OCI-LY3 (cell line): ENCODE measurements around the gene KRTAP5-4.

ENCODE experiments used
- H2AFZ ChIP-seq: fragments of 200-600, 300-600 bp; shearing (Covaris generic); 2 replicates; pipeline ENCODE4 v1.6.0; 2014; ENCODE audit warnings: antibody characterized with exemption, low read depth, low read length
- H3K27ac ChIP-seq: fragments of 200-600, 300-600 bp; sonication (generic); 2 replicates; pipeline ENCODE4 v1.5.1; 2014; ENCODE audit warnings: mild to moderate bottlenecking, low read length, moderate library complexity, mixed read lengths
- H3K27me3 ChIP-seq: fragments of 200-600, 300-600 bp; sonication (generic); 2 replicates; pipeline ENCODE4 v1.6.1; 2014; ENCODE audit warnings: low read depth, low read length, mixed read lengths
- H3K36me3 ChIP-seq: fragments of 200-600, 300-600 bp; sonication (generic); replicated peaks from 2 replicates; pipeline ENCODE3; 2014; ENCODE audit warnings: low read depth, low read length, mixed read lengths
- H3K4me1 ChIP-seq: fragments of 300-600, 200-600 bp; sonication (generic); 2 replicates; pipeline ENCODE4 v1.6.1; 2014; ENCODE audit warnings: low read length, mixed read lengths
- H3K4me2 ChIP-seq: fragments of 200-600, 300-600 bp; sonication (generic); 2 replicates; pipeline ENCODE4 v1.6.1; 2014; ENCODE audit warnings: low read length, mixed read lengths
- H3K4me3 ChIP-seq: fragments of 300-600, 200-600 bp; sonication (generic); 2 replicates; pipeline ENCODE4 v1.5.1; 2014; ENCODE audit warnings: antibody characterized with exemption, mild to moderate bottlenecking, low read length, moderate library complexity
- H3K79me2 ChIP-seq: fragments of 300-600, 200-600 bp; shearing (Covaris generic); 2 replicates; pipeline ENCODE4 v1.6.1; 2014; ENCODE audit warnings: mild to moderate bottlenecking, low read length, mixed read lengths
- H3K9ac ChIP-seq: fragments of 300-600, 200-600 bp; shearing (Covaris generic); 2 replicates; pipeline ENCODE4 v1.6.0; 2014; ENCODE audit warnings: mild to moderate bottlenecking, low read length, moderate library complexity
- H3K9me3 ChIP-seq: fragments of 200-600, 300-600 bp; shearing (Covaris generic); 2 replicates; pipeline ENCODE4 v1.6.1; 2014; ENCODE audit warnings: low read length, mixed read lengths; ENCODE audit not compliant: insufficient read depth
- H4K20me1 ChIP-seq: fragments of 200-600, 300-600 bp; sonication (generic); 2 replicates; pipeline ENCODE4 v1.6.1; 2016; ENCODE audit warnings: low read length, mixed read lengths; ENCODE audit not compliant: insufficient read depth
- EZH2phosphoT487 ChIP-seq: fragments of 200-600 bp; shearing (Covaris generic); IDR thresholded peaks from 2 replicates; pipeline ENCODE4 v1.6.1; 2018; ENCODE audit warnings: antibody characterized with exemption, mixed run types, low read depth
- TF ChIP-seq, protein P1 (sequence below): fragments of 200-600, 300-600 bp; sonication (generic); IDR thresholded peaks from 2 replicates; pipeline ENCODE4 v1.5.1; 2014; ENCODE audit warnings: antibody characterized with exemption, low read length, low read depth

KRTAP5-4 gene

DNA sequence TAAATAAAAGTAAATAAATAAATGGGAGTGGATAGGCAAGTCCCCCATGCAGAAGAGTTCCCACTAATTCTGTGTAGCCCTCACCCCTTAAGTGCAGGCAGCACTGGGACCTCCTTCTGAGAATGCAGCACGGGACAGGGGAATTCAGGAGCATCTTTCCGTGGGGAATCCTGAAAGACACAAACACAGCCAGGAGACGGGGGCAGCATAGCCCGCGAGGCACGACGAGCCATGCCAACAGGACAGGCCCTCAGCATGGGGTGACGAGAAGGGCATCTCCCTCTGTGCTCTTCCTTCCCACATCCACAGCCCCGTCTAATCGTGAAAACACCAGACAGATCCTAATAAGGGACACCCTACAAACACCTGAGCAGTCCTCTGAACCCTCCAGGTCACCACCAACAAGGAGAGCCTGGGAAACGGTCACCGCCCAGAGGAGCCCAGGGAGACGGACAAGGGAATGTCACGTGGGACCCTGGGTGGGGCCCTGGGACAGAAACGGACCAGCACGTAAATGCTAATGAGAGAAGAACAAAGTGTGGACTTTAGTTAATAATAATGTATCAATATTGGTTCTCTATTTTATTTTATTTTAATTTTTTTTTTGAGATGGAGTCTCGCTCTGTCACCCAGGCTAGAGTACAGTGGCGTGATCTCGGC lies 14.5 kb upstream of the KRTAP5-4 start:
- Histone ChIP-seq H3K27ac (no peak overlapping the region), H3K4me2 (no peak overlapping the region), H3K4me3 (no peak overlapping the region), H3K27me3 (peaks cover 36% of the 10 kb centered on the region), H3K4me1 (no peaks in the 10 kb centered on the region), H3K79me2 (no peaks in the 10 kb centered on the region), H3K9me3 (no peaks in the 10 kb centered on the region), H4K20me1 (no peaks in the 10 kb centered on the region), H2AFZ (no peak overlapping the region), H3K9ac (no peak overlapping the region), H3K36me3 (no peaks in the 10 kb centered on the region)
- TF ChIP-seq EZH2phosphoT487: no peak
- TF ChIP-seq, protein P1, sequence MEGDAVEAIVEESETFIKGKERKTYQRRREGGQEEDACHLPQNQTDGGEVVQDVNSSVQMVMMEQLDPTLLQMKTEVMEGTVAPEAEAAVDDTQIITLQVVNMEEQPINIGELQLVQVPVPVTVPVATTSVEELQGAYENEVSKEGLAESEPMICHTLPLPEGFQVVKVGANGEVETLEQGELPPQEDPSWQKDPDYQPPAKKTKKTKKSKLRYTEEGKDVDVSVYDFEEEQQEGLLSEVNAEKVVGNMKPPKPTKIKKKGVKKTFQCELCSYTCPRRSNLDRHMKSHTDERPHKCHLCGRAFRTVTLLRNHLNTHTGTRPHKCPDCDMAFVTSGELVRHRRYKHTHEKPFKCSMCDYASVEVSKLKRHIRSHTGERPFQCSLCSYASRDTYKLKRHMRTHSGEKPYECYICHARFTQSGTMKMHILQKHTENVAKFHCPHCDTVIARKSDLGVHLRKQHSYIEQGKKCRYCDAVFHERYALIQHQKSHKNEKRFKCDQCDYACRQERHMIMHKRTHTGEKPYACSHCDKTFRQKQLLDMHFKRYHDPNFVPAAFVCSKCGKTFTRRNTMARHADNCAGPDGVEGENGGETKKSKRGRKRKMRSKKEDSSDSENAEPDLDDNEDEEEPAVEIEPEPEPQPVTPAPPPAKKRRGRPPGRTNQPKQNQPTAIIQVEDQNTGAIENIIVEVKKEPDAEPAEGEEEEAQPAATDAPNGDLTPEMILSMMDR: no peak

- H3K4me2 ChIP-seq: no peak overlapping the region
- H3K4me1 ChIP-seq: no peaks in the 10 kb centered on the region
- no peak overlapping the region for H3K4me3 ChIP-seq
- TF ChIP-seq EZH2phosphoT487: no peak
- TF ChIP-seq, protein P1: no peak
- H3K9me3 ChIP-seq: no peaks in the 10 kb centered on the region
- H3K79me2 ChIP-seq: no peaks in the 10 kb centered on the region
- no peaks in the 10 kb centered on the region for H3K36me3 ChIP-seq
- H2AFZ ChIP-seq: no peak overlapping the region
- no peaks in the 10 kb centered on the region for H4K20me1 ChIP-seq
- H3K9ac ChIP-seq: no peak overlapping the region
- peaks cover 43% of the 10 kb centered on the region for H3K27me3 ChIP-seq
- no peak overlapping the region for H3K27ac ChIP-seq
These were observed 11.9 kb upstream of the KRTAP5-4 start for GRCh38 chr11:1633864-1634263.

DNA sequence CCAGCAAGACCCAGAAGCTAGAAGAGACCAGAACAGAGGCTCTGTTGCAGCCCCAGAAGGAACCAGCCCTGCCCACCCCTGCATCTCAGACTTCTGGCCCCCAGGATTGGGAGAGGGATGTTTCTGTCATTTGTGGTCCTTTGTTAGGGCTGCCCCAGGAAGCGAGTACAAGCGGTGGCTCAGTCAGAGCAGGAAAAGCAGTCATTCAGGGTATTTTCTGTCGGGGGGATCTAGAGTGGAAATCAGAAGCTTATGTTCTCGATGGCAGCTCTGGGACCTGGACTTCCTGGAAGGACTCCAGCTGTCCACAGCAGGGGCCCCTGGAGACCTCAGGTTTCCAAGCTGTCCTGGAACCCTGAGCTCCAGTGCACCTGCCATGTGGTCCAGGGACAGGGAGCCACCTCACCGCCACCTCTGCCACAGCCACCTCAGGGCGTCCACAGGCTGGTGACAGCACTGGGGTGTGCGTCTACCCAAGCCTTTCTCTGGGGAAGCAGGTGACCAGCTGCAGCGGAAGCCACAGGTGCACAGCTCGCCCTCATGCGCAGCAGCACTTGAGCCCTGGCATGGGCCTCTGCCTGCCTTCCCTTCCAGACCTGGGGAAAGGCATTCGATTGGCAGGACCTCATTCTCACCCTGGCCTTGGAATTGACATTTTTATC lies 10.2 kb upstream of the KRTAP5-4 start:
- Histone ChIP-seq H3K79me2 (no peaks in the 10 kb centered on the region), H3K4me1 (no peaks in the 10 kb centered on the region), H3K9me3 (no peaks in the 10 kb centered on the region), H3K9ac (no peak overlapping the region), H3K4me2 (no peak overlapping the region), H3K36me3 (no peaks in the 10 kb centered on the region), H3K27ac (no peak overlapping the region), H3K4me3 (no peak overlapping the region), H3K27me3 (peaks cover 52% of the 10 kb centered on the region), H2AFZ (no peak overlapping the region), H4K20me1 (no peaks in the 10 kb centered on the region)
- TF ChIP-seq EZH2phosphoT487: no peak
- TF ChIP-seq, protein P1: no peak

GRCh38 chr11:1631066-1631568 lies 9.2 kb upstream of the KRTAP5-4 start:
- no peak for TF ChIP-seq EZH2phosphoT487
- TF ChIP-seq, protein P1: no peak

More at GRCh38 chr11:1631066-1631568, 9.2 kb upstream of the KRTAP5-4 start:
- Histone ChIP-seq H3K27me3 (peaks cover 59% of the 10 kb centered on the region), H3K9ac (no peak overlapping the region), H2AFZ (no peak overlapping the region), H3K79me2 (no peaks in the 10 kb centered on the region), H3K27ac (no peak overlapping the region), H3K4me1 (no peaks in the 10 kb centered on the region), H3K9me3 (no peaks in the 10 kb centered on the region), H3K4me3 (no peak overlapping the region), H4K20me1 (no peaks in the 10 kb centered on the region), H3K36me3 (no peaks in the 10 kb centered on the region), H3K4me2 (no peak overlapping the region)
